OCI-LY3 (cell line): ENCODE results near the gene RGS8.
A peak's percentile ranks its signal among the peaks of the same experiment; 100 is the strongest.

Experiments
- H2AFZ ChIP-seq: fragments of 200-600, 300-600 bp; shearing (Covaris generic); 2 replicates; pipeline ENCODE4 v1.6.0; 2014; ENCODE audit warnings: antibody characterized with exemption, low read depth, low read length
- H3K27ac ChIP-seq: fragments of 200-600, 300-600 bp; sonication (generic); 2 replicates; pipeline ENCODE4 v1.5.1; 2014; ENCODE audit warnings: mild to moderate bottlenecking, low read length, moderate library complexity, mixed read lengths
- H3K27me3 ChIP-seq: fragments of 200-600, 300-600 bp; sonication (generic); 2 replicates; pipeline ENCODE4 v1.6.1; 2014; ENCODE audit warnings: low read depth, low read length, mixed read lengths
- H3K36me3 ChIP-seq: fragments of 200-600, 300-600 bp; sonication (generic); replicated peaks from 2 replicates; pipeline ENCODE3; 2014; ENCODE audit warnings: low read depth, low read length, mixed read lengths
- H3K4me1 ChIP-seq: fragments of 300-600, 200-600 bp; sonication (generic); 2 replicates; pipeline ENCODE4 v1.6.1; 2014; ENCODE audit warnings: low read length, mixed read lengths
- H3K4me2 ChIP-seq: fragments of 200-600, 300-600 bp; sonication (generic); 2 replicates; pipeline ENCODE4 v1.6.1; 2014; ENCODE audit warnings: low read length, mixed read lengths
- H3K4me3 ChIP-seq: fragments of 300-600, 200-600 bp; sonication (generic); 2 replicates; pipeline ENCODE4 v1.5.1; 2014; ENCODE audit warnings: antibody characterized with exemption, mild to moderate bottlenecking, low read length, moderate library complexity
- H3K79me2 ChIP-seq: fragments of 300-600, 200-600 bp; shearing (Covaris generic); 2 replicates; pipeline ENCODE4 v1.6.1; 2014; ENCODE audit warnings: mild to moderate bottlenecking, low read length, mixed read lengths
- H3K9ac ChIP-seq: fragments of 300-600, 200-600 bp; shearing (Covaris generic); 2 replicates; pipeline ENCODE4 v1.6.0; 2014; ENCODE audit warnings: mild to moderate bottlenecking, low read length, moderate library complexity
- H3K9me3 ChIP-seq: fragments of 200-600, 300-600 bp; shearing (Covaris generic); 2 replicates; pipeline ENCODE4 v1.6.1; 2014; ENCODE audit warnings: low read length, mixed read lengths; ENCODE audit not compliant: insufficient read depth
- H4K20me1 ChIP-seq: fragments of 200-600, 300-600 bp; sonication (generic); 2 replicates; pipeline ENCODE4 v1.6.1; 2016; ENCODE audit warnings: low read length, mixed read lengths; ENCODE audit not compliant: insufficient read depth
- EZH2phosphoT487 ChIP-seq: fragments of 200-600 bp; shearing (Covaris generic); IDR thresholded peaks from 2 replicates; pipeline ENCODE4 v1.6.1; 2018; ENCODE audit warnings: antibody characterized with exemption, mixed run types, low read depth
- TF ChIP-seq, protein P1 (sequence below): fragments of 200-600, 300-600 bp; sonication (generic); IDR thresholded peaks from 2 replicates; pipeline ENCODE4 v1.5.1; 2014; ENCODE audit warnings: antibody characterized with exemption, low read length, low read depth

RGS8 gene

DNA sequence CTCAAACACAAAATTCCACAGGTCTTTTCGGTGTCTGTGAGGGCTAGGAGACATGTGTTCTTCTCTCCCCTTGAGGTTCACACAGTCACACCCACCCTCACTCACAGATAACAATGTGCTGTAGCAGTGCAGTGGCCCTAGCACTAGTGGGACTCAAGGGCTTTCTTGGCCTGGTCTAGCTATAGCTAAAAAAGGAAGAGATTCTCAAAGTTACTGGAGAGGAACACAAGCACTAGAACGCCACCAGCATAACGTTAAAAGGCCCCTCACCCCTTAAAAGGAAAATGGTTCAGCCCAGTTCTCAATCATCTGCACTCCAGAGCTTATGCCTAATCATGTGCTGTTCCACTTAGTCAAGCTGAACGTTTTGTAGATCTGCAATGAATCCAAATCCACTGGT lies 39.5 kb downstream of the RGS8 start:
- Histone ChIP-seq H3K9me3 (no peaks in the 10 kb centered on the region), H3K4me2 (0 out of 2 replicates have a peak overlapping the region, but pooled peaks have one; percentile 3)

GRCh38 chr1:182643699-182644098 lies 40.7 kb downstream of the RGS8 start:
- no peak overlapping the region for H3K4me2 ChIP-seq
- H2AFZ ChIP-seq: no peak overlapping the region
- TF ChIP-seq EZH2phosphoT487: no peak
- TF ChIP-seq, protein P1, sequence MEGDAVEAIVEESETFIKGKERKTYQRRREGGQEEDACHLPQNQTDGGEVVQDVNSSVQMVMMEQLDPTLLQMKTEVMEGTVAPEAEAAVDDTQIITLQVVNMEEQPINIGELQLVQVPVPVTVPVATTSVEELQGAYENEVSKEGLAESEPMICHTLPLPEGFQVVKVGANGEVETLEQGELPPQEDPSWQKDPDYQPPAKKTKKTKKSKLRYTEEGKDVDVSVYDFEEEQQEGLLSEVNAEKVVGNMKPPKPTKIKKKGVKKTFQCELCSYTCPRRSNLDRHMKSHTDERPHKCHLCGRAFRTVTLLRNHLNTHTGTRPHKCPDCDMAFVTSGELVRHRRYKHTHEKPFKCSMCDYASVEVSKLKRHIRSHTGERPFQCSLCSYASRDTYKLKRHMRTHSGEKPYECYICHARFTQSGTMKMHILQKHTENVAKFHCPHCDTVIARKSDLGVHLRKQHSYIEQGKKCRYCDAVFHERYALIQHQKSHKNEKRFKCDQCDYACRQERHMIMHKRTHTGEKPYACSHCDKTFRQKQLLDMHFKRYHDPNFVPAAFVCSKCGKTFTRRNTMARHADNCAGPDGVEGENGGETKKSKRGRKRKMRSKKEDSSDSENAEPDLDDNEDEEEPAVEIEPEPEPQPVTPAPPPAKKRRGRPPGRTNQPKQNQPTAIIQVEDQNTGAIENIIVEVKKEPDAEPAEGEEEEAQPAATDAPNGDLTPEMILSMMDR: no peak

More for the DNA sequence above, 39.5 kb downstream of the RGS8 start:
- Histone ChIP-seq H3K4me1 (peaks cover 20% of the 10 kb centered on the region), H3K36me3 (no peaks in the 10 kb centered on the region), H2AFZ (peak overlapping the region; percentile 40), H4K20me1 (no peaks in the 10 kb centered on the region), H3K27me3 (no peaks in the 10 kb centered on the region), H3K9ac (no peak overlapping the region), H3K79me2 (no peaks in the 10 kb centered on the region), H3K4me3 (no peak overlapping the region), H3K27ac (no peak overlapping the region)
- TF ChIP-seq, protein P1: no peak
- no peak for TF ChIP-seq EZH2phosphoT487

DNA sequence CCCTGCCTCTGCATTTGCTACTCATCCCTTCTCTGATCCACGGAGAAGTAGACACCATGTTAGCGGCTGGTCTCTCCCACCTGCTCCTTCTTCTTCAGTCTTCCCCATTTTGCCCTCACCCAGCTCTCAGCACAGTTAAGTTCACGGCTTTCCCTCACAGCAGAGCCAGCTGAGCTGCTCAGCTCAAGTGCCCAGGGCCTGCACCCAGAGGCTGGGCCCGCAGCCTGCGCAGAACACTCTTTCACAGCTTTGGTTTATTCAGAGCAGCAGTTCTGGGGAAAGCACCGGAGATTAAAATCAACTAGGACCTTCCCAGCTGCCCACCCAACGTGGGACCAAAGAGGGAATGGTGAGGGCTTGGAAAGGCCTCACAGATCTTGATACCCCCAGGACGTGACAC lies 41.9 kb downstream of the RGS8 start:
- no peak for TF ChIP-seq EZH2phosphoT487
- TF ChIP-seq, protein P1: no peak
- no peak overlapping the region for H2AFZ ChIP-seq

More at GRCh38 chr1:182643699-182644098, 40.7 kb downstream of the RGS8 start:
- Histone ChIP-seq H3K4me1 (peaks cover 13% of the 10 kb centered on the region), H3K9me3 (no peaks in the 10 kb centered on the region), H3K27me3 (no peaks in the 10 kb centered on the region), H3K36me3 (no peaks in the 10 kb centered on the region), H3K79me2 (no peaks in the 10 kb centered on the region), H3K27ac (no peak overlapping the region), H3K9ac (no peak overlapping the region), H4K20me1 (no peaks in the 10 kb centered on the region), H3K4me3 (no peak overlapping the region)

DNA sequence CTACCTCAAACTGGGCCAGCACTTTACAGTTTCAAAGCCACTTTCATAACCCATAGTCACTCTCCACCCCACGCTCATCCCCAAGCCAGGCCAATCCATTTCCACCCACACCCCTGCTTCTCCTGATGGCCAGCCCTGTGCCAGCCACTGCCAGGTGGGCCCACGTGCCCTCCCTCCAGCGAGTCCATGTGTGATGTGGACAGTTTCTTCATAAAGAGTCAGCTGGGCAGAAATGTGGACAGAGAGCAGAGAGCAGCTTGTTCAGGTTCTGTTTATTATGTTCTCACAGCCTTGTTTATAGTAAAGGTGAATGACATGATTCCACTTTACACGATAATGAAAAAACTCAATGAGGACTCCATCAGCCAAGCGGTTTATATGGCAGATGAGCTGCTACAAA lies 42.8 kb downstream of the RGS8 start:
- no peaks in the 10 kb centered on the region for H3K36me3 ChIP-seq
- H4K20me1 ChIP-seq: no peaks in the 10 kb centered on the region
- H3K9ac ChIP-seq: no peak overlapping the region

More for the DNA sequence above, 41.9 kb downstream of the RGS8 start:
- Histone ChIP-seq H3K9me3 (no peaks in the 10 kb centered on the region), H3K27ac (no peak overlapping the region), H3K36me3 (no peaks in the 10 kb centered on the region), H3K27me3 (no peaks in the 10 kb centered on the region), H3K79me2 (no peaks in the 10 kb centered on the region), H3K4me1 (peaks cover 10% of the 10 kb centered on the region), H3K9ac (no peak overlapping the region), H4K20me1 (no peaks in the 10 kb centered on the region), H3K4me3 (no peak overlapping the region), H3K4me2 (no peak overlapping the region)

More for the DNA sequence above, 42.8 kb downstream of the RGS8 start:
- Histone ChIP-seq H3K79me2 (no peaks in the 10 kb centered on the region), H3K4me2 (no peak overlapping the region), H3K27me3 (no peaks in the 10 kb centered on the region), H3K9me3 (no peaks in the 10 kb centered on the region), H3K27ac (no peak overlapping the region), H2AFZ (no peak overlapping the region), H3K4me1 (peaks cover 10% of the 10 kb centered on the region), H3K4me3 (no peak overlapping the region)
- TF ChIP-seq, protein P1: no peak
- TF ChIP-seq EZH2phosphoT487: no peak
